H1 (cell line): ENCODE results near the gene GNA12. TPM values are rescaled to one million over a fixed set of nuclear protein-coding genes. Genes with fewer than 3 reads are reported as not detected.

Experiments
- ATF3 ChIP-seq: IDR thresholded peaks from 2 replicates; pipeline ENCODE4 v1.6.1; 2011; ENCODE audit warnings: low read depth, mild to moderate bottlenecking, low read length; ENCODE audit not compliant: insufficient read depth
- CHD7 ChIP-seq: fragments of 300-600 bp; sonication (generic); IDR thresholded peaks from 2 replicates; pipeline ENCODE4 v1.7.1; 2012; ENCODE audit warnings: low read length, moderate library complexity, mild to moderate bottlenecking, inconsistent platforms; ENCODE audit not compliant: insufficient replicate concordance
- GTF2F1 ChIP-seq: IDR thresholded peaks from 2 replicates; pipeline ENCODE4 v1.6.1; 2012; ENCODE audit warnings: low read depth, low read length, improper control_type of control experiment, borderline replicate concordance
- polyA plus RNA-seq, 7 experiments: library from polyadenylated mRNA; depleted of rRNA in 3 of 7; stranded (reverse) in 5 of 7; unstranded in 2 of 7; fragments of >200 nt in 5 of 7; fragments of 200-250 nt in 2 of 7; gene quantifications; 1 replicate in 5 of 7; 2 replicates in 1 of 7; 4 replicates in 1 of 7; pipeline versions ENCODE4 v1.2.1 to v1.2.3, GENCODE V29; 2011 to 2013; ENCODE audit warnings: missing spikeins in 2 of 7, mixed read lengths in 2 of 7
- total RNA-seq: library from RNA; stranded (reverse); fragmentation: NEBNext Ultra II Directional; extraction: Animal tissue kit (Norgen Biotek cat#: 25700); gene quantifications from 2 replicates; pipeline ENCODE4 v1.2.1, GENCODE V29; 2021

Gene GNA12
- total and polyA plus RNA-seq, 2 of the 8 experiments (the other 6 are each of a cell fraction or from before 2014, with no cell fraction given): 96.5 to 109 TPM

GRCh38 chr7:2684501-2684900, 159.6 kb downstream of the GNA12 start (continued):
- TF ChIP-seq ATF3: no peak
- no peak for TF ChIP-seq GTF2F1
- TF ChIP-seq CHD7: no peak
